ENCODE results near the gene CREB3L2. TPM values are rescaled to one million over a fixed set of nuclear protein-coding genes. Genes with fewer than 3 reads are reported as not detected.
"Not testable (repeated sequence)": the region's sequence is repeated elsewhere in the genome, so short reads cannot be mapped to it uniquely, and the experiment has no call there.

CREB3L2 gene
- total RNA-seq, 1 donor from 2014 or later, result 18.1 TPM

DNA sequence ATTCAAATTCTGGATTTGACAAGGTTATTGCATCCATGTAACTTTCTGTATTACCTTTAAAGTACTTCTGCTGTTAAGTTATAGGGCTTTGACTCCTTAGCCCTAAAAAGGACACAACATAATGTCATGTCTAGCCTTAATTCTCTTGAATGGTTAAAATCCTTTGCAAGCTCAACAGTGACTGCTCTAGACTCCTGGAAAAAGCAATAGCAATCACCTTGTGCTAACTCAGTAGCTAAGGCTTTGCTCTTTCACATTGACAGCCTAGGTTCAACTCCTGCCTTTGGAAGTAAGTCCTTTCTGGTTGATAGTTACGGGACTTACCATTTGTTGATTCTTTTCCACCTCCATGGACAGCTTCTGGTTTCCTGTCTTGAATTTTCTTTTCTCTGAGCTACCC lies 16.1 kb upstream of the CREB3L2 start:
- intact Hi-C loops (cut with DNase I), result loop anchor here (10.0 kb wide), 1 partner anchor 203 kb away; no protein-coding TSS in a partner anchor
- no peak for ATAC-seq (ENCODE audit: poor library complexity)
- no peak for DNase-seq

GRCh38 chr7:138015096-138015495 lies 13.2 kb upstream of the CREB3L2 start:
- DNase-seq (no peak), ATAC-seq (ENCODE audit: poor library complexity) (no peak)
- intact Hi-C loops (cut with DNase I), result loop anchor here (10.0 kb wide), 1 partner anchor 200 kb away; no protein-coding TSS in a partner anchor

GRCh38 chr7:138014686-138015085 lies 12.8 kb upstream of the CREB3L2 start:
- no peak for DNase-seq
- intact Hi-C loops (cut with DNase I), result loop anchor here (10.0 kb wide), 1 partner anchor 200 kb away; no protein-coding TSS in a partner anchor
- ATAC-seq (ENCODE audit: poor library complexity), result no peak

DNA sequence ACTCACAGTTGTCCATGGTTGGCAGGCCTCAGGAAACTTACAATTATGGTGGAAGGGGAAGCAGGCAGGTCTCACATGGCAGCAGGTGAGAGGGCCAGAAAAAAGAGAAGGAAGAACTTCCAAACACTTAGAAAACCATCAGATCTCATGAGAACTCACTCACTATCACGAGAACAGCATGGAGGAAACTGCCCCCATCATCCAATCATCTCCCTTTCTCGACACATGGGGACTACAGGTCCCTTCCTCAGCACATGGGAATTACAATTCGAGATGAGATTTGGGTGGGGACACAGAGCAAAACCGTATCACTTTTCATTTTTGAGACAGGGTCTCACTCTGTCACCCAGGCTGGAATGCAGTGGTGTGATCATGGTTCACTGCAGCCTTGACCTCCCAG lies 12.3 kb upstream of the CREB3L2 start:
- not testable (repeated sequence) for DNase-seq; ATAC-seq (ENCODE audit: poor library complexity)
- intact Hi-C loops (cut with DNase I), result loop anchor here (10.0 kb wide), 1 partner anchor 199 kb away; no protein-coding TSS in a partner anchor

GRCh38 chr7:138009350-138009653 lies 7.4 kb upstream of the CREB3L2 start:
- ATAC-seq (ENCODE audit: poor library complexity) (no peak), DNase-seq (no peak)
- intact Hi-C loops (cut with DNase I), result loop anchor here (2.0 to 10.0 kb wide), 3 partner anchors 55 to 352 kb away; no protein-coding TSS in a partner anchor

DNA sequence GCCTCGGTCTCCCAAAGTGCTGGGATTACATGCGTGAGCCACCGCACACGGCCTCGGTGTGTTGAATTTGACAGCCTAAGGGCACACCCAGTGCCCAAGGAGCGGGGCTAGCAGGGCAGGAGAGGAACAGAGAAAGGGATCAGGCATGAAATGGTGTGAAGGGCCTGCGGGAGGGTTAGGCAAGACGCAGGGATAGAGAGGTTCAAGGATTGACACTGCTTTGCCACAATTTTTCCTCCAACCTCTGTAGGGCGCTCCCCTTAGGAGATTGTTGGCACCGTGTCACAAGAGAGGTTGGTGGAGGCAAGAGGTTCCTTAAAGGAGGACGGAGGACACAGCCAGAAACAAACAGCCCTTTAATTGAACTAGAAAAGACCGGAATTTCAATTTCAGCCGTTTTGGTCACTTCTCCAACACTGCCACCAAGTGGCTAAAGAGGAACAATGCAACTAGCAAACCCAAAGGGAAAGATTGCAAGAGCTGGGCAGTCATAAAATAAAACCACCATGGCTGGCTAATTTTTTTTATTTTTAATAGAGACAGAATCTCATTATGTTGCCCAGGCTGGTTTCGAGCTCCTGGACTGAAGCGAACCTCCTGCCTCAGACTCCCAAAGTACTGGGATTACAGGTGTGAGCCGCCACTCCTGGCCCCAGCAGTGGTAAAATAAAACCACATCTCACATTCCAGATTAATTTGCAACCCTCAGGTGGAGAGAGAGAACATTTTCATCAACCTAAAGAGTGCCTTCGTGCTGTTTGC lies 6.9 kb upstream of the CREB3L2 start:
- ATAC-seq (ENCODE audit: poor library complexity) (peak; percentile 77), DNase-seq (no peak)
- intact Hi-C loops (cut with DNase I), result loop anchor here (2.0 to 10.0 kb wide), 3 partner anchors 54 to 351 kb away; no protein-coding TSS in a partner anchor

DNA sequence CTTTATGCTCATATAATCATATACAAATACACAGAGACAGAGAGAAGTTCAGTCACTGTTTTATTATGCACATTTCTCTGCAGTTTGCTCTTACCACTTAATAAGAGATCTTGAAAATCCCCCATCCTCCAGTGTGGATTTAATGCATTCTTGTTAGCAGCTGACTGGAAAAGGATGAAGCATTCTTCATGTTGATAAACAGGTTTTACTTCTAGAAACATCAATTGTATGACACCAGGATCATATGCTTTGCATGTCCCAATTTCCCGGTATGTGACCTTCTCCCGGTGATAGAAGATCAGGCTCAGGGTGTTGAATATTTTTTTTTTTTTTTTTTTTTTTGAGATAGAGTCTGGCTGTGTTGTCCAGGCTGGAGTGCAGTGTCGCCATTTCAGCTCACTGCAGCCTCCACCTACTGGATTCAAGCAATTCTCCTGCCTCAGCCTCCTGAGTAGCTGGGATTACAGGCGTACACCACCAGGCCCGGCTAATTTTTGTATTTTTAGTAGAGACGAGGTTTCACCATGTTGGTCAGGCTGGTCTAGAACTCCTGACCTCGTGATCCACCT lies 6.2 kb upstream of the CREB3L2 start:
- ATAC-seq (ENCODE audit: poor library complexity) (no peak), DNase-seq (no peak)
- intact Hi-C loops (cut with DNase I), result loop anchor here (2.0 to 10.0 kb wide), 3 partner anchors 53 to 351 kb away; no protein-coding TSS in a partner anchor

DNA sequence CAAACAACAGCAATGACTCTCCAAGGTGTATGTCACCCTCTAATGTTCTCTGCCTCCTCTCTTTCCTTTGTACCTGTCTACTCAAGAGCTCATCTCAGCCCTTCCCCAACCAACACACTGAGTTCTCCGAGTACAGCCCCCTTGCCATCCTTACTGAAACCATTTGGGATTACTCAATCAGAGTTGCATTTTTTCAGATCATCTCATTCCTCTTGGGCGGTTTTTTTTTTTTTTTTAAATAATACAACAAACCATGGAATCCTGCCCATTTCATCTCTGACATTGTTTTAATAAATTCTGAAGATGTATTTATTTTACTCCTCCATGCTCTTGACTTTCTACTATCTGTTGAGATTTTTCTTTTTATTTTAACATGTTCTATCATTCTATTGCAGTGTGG lies 4.2 kb upstream of the CREB3L2 start:
- ATAC-seq (ENCODE audit: poor library complexity) (no peak), DNase-seq (no peak)
- intact Hi-C loops (cut with DNase I), result loop anchor here (5.0 to 10.0 kb wide), 2 partner anchors 51 to 349 kb away; no protein-coding TSS in a partner anchor

GRCh38 chr7:138004936-138005335 lies 3.0 kb upstream of the CREB3L2 start:
- DNase-seq (no peak), ATAC-seq (ENCODE audit: poor library complexity) (no peak)
- intact Hi-C loops (cut with DNase I), result loop anchor here (5.0 to 10.0 kb wide), 2 partner anchors 50 to 348 kb away; no protein-coding TSS in a partner anchor

DNA sequence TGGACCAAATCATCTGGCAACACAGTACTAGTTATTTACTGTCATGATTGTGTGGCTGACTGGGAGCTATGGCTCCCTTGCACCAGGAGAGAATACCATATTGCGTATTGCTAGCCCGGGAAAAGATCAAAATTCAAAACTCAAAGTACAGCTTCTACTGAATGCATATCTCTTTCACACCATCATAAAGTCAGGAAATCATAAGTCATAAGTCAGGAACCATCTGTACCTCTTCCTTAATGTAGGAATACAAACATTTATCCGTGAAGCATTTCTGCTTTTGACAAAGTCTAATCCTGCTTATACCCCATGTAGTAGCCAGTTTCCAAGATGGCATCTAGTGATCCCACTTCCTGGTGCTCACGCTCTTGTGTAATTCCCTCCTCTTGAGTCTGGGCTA lies 2.2 kb upstream of the CREB3L2 start:
- intact Hi-C loops (cut with DNase I), result loop anchor here (10.0 kb wide), 1 partner anchor 49 kb away; no protein-coding TSS in a partner anchor
- DNase-seq (no peak), ATAC-seq (ENCODE audit: poor library complexity) (no peak)

- DNase-seq, result no peak
- no peak for ATAC-seq (ENCODE audit: poor library complexity)
- intact Hi-C loops (cut with DNase I), result loop anchor here (10.0 kb wide), 1 partner anchor 48 kb away; no protein-coding TSS in a partner anchor
Measured at GRCh38 chr7:138002828-138003189, 923 bp upstream of the CREB3L2 start.

GRCh38 chr7:138002096-138002827 lies 376 bp upstream of the CREB3L2 start:
- ATAC-seq (ENCODE audit: poor library complexity) (peak; percentile 97), DNase-seq (peak; percentile 99)
- intact Hi-C loops (cut with DNase I), result loop anchor here (10.0 kb wide), 1 partner anchor 47 kb away; no protein-coding TSS in a partner anchor

DNA sequence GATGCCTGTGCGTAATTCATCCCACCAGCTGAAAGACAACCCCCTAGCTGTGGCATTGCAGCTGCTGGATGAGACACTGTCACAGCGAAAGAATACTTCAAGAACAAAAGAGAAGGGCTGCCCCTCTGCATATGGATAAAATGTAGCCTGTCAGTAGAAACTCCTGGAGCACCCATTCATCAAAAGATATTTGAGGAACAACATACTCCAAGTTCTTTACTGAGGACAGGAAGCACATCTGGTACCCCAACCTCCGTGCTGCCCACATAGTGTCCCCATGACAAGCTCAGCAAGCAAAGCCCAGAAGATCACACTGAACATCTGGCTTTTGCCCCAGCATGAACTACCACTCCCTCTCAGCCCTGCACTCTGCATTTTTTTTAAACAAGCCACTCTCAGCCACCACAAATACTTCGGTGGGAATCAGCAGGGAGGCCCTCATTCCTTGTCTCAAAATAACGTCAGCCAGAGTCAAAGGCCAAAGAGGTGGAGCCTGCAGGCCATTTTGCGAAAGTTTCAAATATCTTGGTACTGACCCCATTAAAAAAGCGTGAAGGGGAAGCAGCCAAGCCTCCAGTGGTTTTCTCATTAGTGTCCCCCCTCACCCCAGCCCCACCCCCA lies 1.7 kb downstream of the CREB3L2 start:
- peak; percentile 60 for DNase-seq
- intact Hi-C loops (cut with DNase I), result loop anchor here (10.0 kb wide), 1 partner anchor 45 kb away; no protein-coding TSS in a partner anchor
- peak; percentile 7 for ATAC-seq (ENCODE audit: poor library complexity)

DNA sequence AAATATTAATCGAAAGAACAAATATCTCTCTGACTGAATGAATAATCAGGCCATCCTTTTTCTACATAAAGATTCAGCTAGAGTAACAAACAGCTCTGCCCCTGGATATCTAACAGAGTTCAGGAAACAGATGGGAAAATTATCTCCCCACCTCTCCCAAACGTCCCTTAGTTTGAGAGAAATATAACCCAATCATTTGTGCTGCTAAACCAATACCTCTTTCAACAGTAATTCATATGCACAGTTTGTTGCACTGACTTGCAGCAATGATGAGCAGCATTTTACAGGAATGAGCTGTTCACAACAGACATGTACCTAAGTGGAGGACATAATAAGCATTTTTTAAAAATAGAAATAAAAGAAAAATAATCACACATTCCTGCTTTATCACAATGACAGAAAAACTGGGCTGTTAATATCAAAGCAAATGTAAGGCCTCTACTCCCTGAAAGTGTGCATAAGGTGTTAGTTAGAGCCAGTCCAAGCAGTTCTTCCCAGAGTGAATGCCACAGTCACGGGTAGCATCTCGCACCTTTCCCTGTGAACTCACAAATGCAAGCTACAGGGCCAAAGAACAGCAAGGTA lies 2.3 kb downstream of the CREB3L2 start:
- no peak for ATAC-seq (ENCODE audit: poor library complexity)
- DNase-seq, result no peak
- intact Hi-C loops (cut with DNase I), result loop anchor here (10.0 kb wide), 1 partner anchor 45 kb away; no protein-coding TSS in a partner anchor

DNA sequence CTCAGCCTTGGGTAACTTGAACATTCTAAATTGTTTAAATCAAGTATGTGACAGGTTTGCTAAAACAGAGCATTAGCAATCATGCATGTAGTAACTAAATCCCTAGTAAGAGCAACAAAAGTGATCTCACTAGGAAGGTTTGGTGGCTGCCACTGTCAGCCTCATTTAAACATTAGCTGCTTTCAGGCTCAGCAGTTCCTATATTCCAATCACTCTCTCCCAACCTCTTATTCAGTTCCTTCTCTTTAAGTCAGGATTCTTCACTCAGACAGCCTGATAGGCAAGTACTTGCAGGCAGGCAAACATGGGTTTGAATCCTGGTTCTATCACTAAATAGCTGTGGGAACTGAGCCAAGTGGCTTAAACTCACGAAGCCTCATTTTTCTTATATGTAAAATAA lies 3.6 kb downstream of the CREB3L2 start:
- no peak for ATAC-seq (ENCODE audit: poor library complexity)
- intact Hi-C loops (cut with DNase I), result no loop called here
- DNase-seq, result no peak

DNA sequence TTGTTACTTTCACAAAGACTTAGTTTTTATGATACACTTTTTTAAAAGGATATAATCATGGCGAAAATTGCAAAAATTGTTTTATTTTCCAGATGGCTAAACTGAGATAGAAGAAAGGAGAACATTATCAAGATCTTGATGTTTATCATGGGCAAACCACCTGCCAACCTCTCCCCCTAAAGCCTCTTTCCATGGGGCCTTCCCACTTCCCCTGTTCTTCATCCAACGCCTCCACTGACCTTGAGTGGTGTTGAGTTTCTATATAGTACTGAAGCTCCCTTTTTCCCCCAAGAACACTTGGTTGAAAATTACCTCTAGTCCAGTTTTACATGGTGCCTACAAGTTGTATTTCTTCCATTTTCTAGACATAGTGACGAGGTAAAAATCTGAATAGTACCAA lies 5.0 kb downstream of the CREB3L2 start:
- intact Hi-C loops (cut with DNase I), result no loop called here
- DNase-seq, result no peak

GRCh38 chr7:137996386-137996851 lies 5.5 kb downstream of the CREB3L2 start:
- intact Hi-C loops (cut with DNase I), result no loop called here
- DNase-seq (peak; percentile 73), ATAC-seq (ENCODE audit: poor library complexity) (peak; percentile 28)

More for the DNA sequence above, 5.0 kb downstream of the CREB3L2 start:
- no peak for ATAC-seq (ENCODE audit: poor library complexity)

- intact Hi-C loops (cut with DNase I), result no loop called here
- DNase-seq (no peak), ATAC-seq (ENCODE audit: poor library complexity) (no peak)
Measured at GRCh38 chr7:137994216-137994615, 7.7 kb downstream of the CREB3L2 start.
